ENCODE measurements around the gene DNAJC15.
"Not testable (repeated sequence)": the region's sequence is repeated elsewhere in the genome, so short reads cannot be mapped to it uniquely, and the experiment has no call there.

The DNAJC15 gene

GRCh38 chr13:42990291-42991232, 32.8 kb upstream of the DNAJC15 start:
- no peak for TF ChIP-seq CTCF (IDR thresholded peaks at IDR 0.05)
- Histone ChIP-seq H3K9ac (no peak overlapping the region), H3K4me1 (no peaks in the 10 kb centered on the region), H3K27ac (peak overlapping the region; percentile 67), H3K9me3 (ENCODE audit: control insufficient read depth, low read length) (no peaks in the 10 kb centered on the region), H3K27me3 (ENCODE audit: control insufficient read depth, insufficient read depth, low read length) (no peaks in the 10 kb centered on the region), H3K4me3 (ENCODE audit: low read depth, low read length) (peak overlapping the region; percentile 77), H3K79me2 (no peaks in the 10 kb centered on the region), H3K36me3 (ENCODE audit: control insufficient read depth, insufficient read depth, low read length) (no peaks in the 10 kb centered on the region), H2AFZ (peak overlapping the region; percentile 13), H3K4me2 (ENCODE audit: low read length) (peak overlapping the region; percentile 79)

GRCh38 chr13:42991233-42991897, 32.0 kb upstream of the DNAJC15 start:
- not testable (repeated sequence) for H3K27me3 ChIP-seq (ENCODE audit: control insufficient read depth, insufficient read depth, low read length); H3K9ac ChIP-seq; H3K36me3 ChIP-seq (ENCODE audit: control insufficient read depth, insufficient read depth, low read length); H3K79me2 ChIP-seq; H3K9me3 ChIP-seq (ENCODE audit: control insufficient read depth, low read length); H3K4me1 ChIP-seq
- Histone ChIP-seq H3K4me2 (ENCODE audit: low read length) (peak overlapping the region; percentile 79), H3K4me3 (ENCODE audit: low read depth, low read length) (peak overlapping the region; percentile 77), H3K27ac (peak overlapping the region; percentile 67), H2AFZ (peak overlapping the region; percentile 77)

DNA sequence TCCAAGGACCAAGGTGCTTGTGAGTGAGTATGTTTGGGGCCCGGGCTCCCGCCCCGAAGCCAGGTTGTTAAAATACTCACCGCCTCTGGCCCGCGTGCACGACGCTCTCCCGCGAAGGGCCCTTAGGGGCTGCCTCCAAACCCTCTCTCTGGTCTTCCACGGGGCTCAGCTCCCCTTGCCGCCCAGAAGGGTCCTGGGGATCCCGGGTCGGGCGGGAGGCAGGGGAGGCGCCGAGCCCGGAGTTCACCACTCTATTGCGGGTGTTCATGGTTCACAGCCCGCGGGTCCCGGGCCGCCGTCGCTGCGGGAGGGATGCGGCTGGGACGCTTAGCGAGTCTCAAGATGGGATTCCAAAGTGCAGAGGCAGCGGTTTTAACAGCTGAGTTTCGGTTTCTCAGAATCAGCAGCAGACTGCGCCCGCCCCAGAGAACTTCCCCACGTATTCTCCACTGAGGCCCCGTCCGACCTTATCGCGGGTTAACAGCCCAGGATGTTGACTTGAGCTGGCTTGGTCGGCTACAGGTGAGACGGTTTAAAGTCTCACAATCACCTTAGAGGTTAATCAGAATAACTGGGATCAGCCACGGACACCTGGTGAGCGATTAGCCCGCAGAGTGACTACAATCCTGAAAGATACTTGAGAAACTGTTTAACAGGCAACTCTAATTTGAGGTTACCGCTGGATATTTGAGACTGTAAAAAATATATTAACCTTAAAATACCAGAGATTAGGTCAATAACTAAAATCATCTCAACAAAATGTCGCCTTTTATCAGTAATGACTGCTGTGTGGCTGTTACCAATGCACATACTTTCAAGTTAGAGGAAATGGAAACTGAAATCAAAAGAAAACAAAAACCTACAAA, 31.3 kb upstream of the DNAJC15 start, which contains the start of gene EPSTI1:
EPSTI1 (minus strand) TSS at position 344 of the 866 bp plus-strand sequence; CDS start at position 268, 76 bp downstream.
- no peaks in the 10 kb centered on the region for H3K27me3 ChIP-seq (ENCODE audit: control insufficient read depth, insufficient read depth, low read length)
- H3K79me2 ChIP-seq, result no peaks in the 10 kb centered on the region
- no peaks in the 10 kb centered on the region for H3K36me3 ChIP-seq (ENCODE audit: control insufficient read depth, insufficient read depth, low read length)
- peak within 1 kb of the TSS; percentile 77 for H2AFZ ChIP-seq
- H3K4me1 ChIP-seq, result no peaks in the 10 kb centered on the region
- H3K9ac ChIP-seq, result peak within 1 kb of the TSS; percentile 8
- no peak for TF ChIP-seq CTCF (IDR thresholded peaks at IDR 0.05)
- no peaks in the 10 kb centered on the region for H3K9me3 ChIP-seq (ENCODE audit: control insufficient read depth, low read length)
- H3K27ac ChIP-seq, result peak within 1 kb of the TSS; percentile 67
- H3K4me2 ChIP-seq (ENCODE audit: low read length), result peak within 1 kb of the TSS; percentile 79
- peak within 1 kb of the TSS; percentile 77 for H3K4me3 ChIP-seq (ENCODE audit: low read depth, low read length)

DNA sequence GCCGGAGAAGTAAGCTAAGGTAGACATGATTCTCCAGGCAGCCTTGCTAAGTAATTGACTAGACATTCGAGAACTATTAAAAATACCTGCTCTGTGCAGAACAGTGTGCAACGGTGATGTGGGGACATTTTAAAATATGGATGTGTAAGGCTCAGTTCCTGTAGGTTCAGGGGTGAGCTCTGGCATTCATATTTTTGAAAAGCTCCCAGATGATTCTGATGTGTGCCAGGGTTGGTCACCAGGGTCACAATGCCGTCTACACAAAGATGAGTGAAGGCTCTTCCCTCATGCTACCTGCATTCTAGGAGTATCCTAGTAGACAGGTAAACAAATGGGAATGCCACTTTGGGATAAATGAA, 30.6 kb upstream of the DNAJC15 start:
- H3K4me3 ChIP-seq (ENCODE audit: low read depth, low read length), result peak overlapping the region; percentile 77

More for the DNA sequence above, 30.6 kb upstream of the DNAJC15 start:
- Histone ChIP-seq H3K36me3 (ENCODE audit: control insufficient read depth, insufficient read depth, low read length) (no peaks in the 10 kb centered on the region), H3K4me2 (ENCODE audit: low read length) (peak overlapping the region; percentile 79), H3K4me1 (no peaks in the 10 kb centered on the region), H2AFZ (peak overlapping the region; percentile 77), H3K9me3 (ENCODE audit: control insufficient read depth, low read length) (no peaks in the 10 kb centered on the region), H3K27me3 (ENCODE audit: control insufficient read depth, insufficient read depth, low read length) (no peaks in the 10 kb centered on the region), H3K27ac (peak overlapping the region; percentile 67), H3K79me2 (no peaks in the 10 kb centered on the region), H3K9ac (no peak overlapping the region)
- no peak for TF ChIP-seq CTCF (IDR thresholded peaks at IDR 0.05)

Data from parathyroid adenoma (tissue), 2 donors.